Measurements from ENCODE around the gene DNAJC5G. TPM values are rescaled to one million over a fixed set of nuclear protein-coding genes. Genes with fewer than 3 reads are reported as not detected.

The DNAJC5G gene
- total and polyA plus RNA-seq, 2 donors (not counting 3 experiments of a cell fraction or from before 2014, with no cell fraction given), result 0.77 to 1.4 TPM

DNA sequence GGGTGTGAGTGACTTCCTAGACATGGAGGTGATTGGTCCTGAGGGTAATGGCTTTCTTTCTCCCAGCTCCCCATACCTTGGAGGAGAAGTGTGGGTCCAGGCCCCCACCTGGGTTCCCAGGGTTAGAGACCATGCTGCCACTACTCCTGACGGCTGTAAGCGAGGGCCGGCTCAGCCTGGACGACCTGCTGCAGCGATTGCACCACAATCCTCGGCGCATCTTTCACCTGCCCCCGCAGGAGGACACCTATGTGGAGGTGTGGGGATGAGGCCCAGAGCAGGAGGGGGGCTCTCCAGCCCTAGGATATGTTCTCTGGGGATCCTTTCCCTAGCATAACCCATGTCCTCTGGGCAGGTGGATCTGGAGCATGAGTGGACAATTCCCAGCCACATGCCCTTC lies 36.3 kb upstream of the DNAJC5G start:
- H3K9me1 ChIP-seq (replicated peaks; ENCODE audit: control insufficient read depth, extremely low read depth, insufficient read depth, low read length), result no peaks in the 10 kb centered on the region
- H3K36me3 ChIP-seq (ENCODE audit: control insufficient read depth in 2 of 2, extremely low read depth in 1 of 2, insufficient read depth in 2 of 2, low read length in 2 of 2), result peaks cover 32 to 83% of the 10 kb centered on the region in 2 experiments
- no peak for FAIRE-seq
- H3K9me3 ChIP-seq (replicated peaks; ENCODE audit: control insufficient read depth, insufficient read depth, low read length), result no peaks in the 10 kb centered on the region
- dilution Hi-C loops (cut with MboI; ENCODE audit: extremely low pct_ligation_motif_present, low sequenced_read_pairs), result no loop called here
- no peak overlapping the region for H3K4me3 ChIP-seq (replicated peaks in 1 of 3; ENCODE audit: insufficient read depth in 1 of 3, low read depth in 1 of 3, low read length in 3 of 3)
- ChIA-PET POLR2A (no interaction called here), CTCF (no interaction called here)
- no peaks in the 10 kb centered on the region for H3K27me3 ChIP-seq (ENCODE audit: control insufficient read depth in 2 of 2, insufficient read depth in 2 of 2, low read length in 2 of 2)
- H2AFZ ChIP-seq (ENCODE audit: low read depth, low read length), result no peak overlapping the region
- no peaks in the 10 kb centered on the region for H3K4me1 ChIP-seq (ENCODE audit: control insufficient read depth, extremely low read depth, insufficient read depth, low read length)
- no peak overlapping the region for H3K9ac ChIP-seq (replicated peaks; ENCODE audit: extremely low read depth, insufficient read depth, low read length)
- no TSS peak for BruUV-seq (replicated peaks)
- H4K20me1 ChIP-seq (replicated peaks; ENCODE audit: control insufficient read depth, extremely low read depth, insufficient read depth, low read length), result no peaks in the 10 kb centered on the region
- TF ChIP-seq POLR2AphosphoS5 (IDR thresholded peaks at IDR 0.05; ENCODE audit: insufficient read depth, low read depth, low read length), result no peak
- H3K79me2 ChIP-seq (ENCODE audit: control insufficient read depth, insufficient read depth, low read length), result no peaks in the 10 kb centered on the region
- DNase-seq (ENCODE audit: low read depth, low spot score), result no peak
- no peak overlapping the region for H3K27ac ChIP-seq (ENCODE audit: insufficient read depth, low read depth, low read length)
- intact Hi-C loops (cut with micrococcal nuclease), result no loop called here
- no peak overlapping the region for H3K4me2 ChIP-seq (ENCODE audit: insufficient read depth, low read length)

DNA sequence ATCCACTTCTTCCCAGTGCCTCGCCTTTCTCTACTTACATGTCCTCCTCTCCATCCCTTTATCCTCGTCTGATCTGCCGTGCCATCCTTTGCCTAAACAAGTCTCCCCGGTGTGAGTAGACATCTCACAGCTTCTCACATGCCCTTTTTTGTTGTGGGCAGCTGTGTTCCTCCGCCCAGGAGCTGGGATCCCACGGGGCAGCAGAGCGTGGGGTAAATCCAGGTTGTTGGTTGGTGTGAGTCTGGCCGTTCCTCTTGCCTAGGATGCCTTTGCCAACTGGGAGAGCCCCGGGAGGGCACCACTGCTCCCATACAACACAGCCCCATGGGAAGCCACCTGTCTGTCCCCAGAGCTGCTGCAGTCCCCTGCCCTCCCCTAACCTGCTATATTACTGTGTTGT lies 34.8 kb upstream of the DNAJC5G start:
- Histone ChIP-seq H3K27me3 (ENCODE audit: control insufficient read depth in 2 of 2, insufficient read depth in 2 of 2, low read length in 2 of 2) (no peaks in the 10 kb centered on the region), H4K20me1 (replicated peaks; ENCODE audit: control insufficient read depth, extremely low read depth, insufficient read depth, low read length) (no peaks in the 10 kb centered on the region), H3K36me3 (ENCODE audit: control insufficient read depth in 2 of 2, extremely low read depth in 1 of 2, insufficient read depth in 2 of 2, low read length in 2 of 2) (peaks cover 31 to 77% of the 10 kb centered on the region in 2 experiments), H2AFZ (ENCODE audit: low read depth, low read length) (no peak overlapping the region), H3K4me1 (ENCODE audit: control insufficient read depth, extremely low read depth, insufficient read depth, low read length) (no peaks in the 10 kb centered on the region), H3K79me2 (ENCODE audit: control insufficient read depth, insufficient read depth, low read length) (no peaks in the 10 kb centered on the region), H3K9ac (replicated peaks; ENCODE audit: extremely low read depth, insufficient read depth, low read length) (no peak overlapping the region), H3K9me1 (replicated peaks; ENCODE audit: control insufficient read depth, extremely low read depth, insufficient read depth, low read length) (no peaks in the 10 kb centered on the region), H3K9me3 (replicated peaks; ENCODE audit: control insufficient read depth, insufficient read depth, low read length) (no peaks in the 10 kb centered on the region), H3K4me2 (ENCODE audit: insufficient read depth, low read length) (no peak overlapping the region), H3K27ac (ENCODE audit: insufficient read depth, low read depth, low read length) (no peak overlapping the region), H3K4me3 (replicated peaks in 1 of 3; ENCODE audit: insufficient read depth in 1 of 3, low read depth in 1 of 3, low read length in 3 of 3) (no peak overlapping the region)
- BruUV-seq (replicated peaks), result no TSS peak
- TF ChIP-seq JUN (IDR thresholded peaks at IDR 0.05; ENCODE audit: borderline replicate concordance, insufficient read depth, insufficient read length, low read depth) (no peak), POLR2AphosphoS5 (IDR thresholded peaks at IDR 0.05; ENCODE audit: insufficient read depth, low read depth, low read length) (no peak), FOS (IDR thresholded peaks at IDR 0.05; ENCODE audit: borderline replicate concordance, insufficient read depth, low read length) (no peak), MYC (IDR thresholded peaks at IDR 0.05; ENCODE audit: low read depth, low read length) (no peak), EZH2 (IDR thresholded peaks at IDR 0.05; ENCODE audit: borderline replicate concordance, low read depth, low read length, severe bottlenecking) (no peak), POLR2A (IDR thresholded peaks at IDR 0.05; ENCODE audit: low read depth, low read length) (no peak)
- TF ChIP-seq, protein P1, sequence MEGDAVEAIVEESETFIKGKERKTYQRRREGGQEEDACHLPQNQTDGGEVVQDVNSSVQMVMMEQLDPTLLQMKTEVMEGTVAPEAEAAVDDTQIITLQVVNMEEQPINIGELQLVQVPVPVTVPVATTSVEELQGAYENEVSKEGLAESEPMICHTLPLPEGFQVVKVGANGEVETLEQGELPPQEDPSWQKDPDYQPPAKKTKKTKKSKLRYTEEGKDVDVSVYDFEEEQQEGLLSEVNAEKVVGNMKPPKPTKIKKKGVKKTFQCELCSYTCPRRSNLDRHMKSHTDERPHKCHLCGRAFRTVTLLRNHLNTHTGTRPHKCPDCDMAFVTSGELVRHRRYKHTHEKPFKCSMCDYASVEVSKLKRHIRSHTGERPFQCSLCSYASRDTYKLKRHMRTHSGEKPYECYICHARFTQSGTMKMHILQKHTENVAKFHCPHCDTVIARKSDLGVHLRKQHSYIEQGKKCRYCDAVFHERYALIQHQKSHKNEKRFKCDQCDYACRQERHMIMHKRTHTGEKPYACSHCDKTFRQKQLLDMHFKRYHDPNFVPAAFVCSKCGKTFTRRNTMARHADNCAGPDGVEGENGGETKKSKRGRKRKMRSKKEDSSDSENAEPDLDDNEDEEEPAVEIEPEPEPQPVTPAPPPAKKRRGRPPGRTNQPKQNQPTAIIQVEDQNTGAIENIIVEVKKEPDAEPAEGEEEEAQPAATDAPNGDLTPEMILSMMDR (IDR thresholded peaks at IDR 0.05; ENCODE audit: extremely low read depth in 1 of 2, insufficient read depth in 1 of 2, low read depth in 1 of 2, low read length in 2 of 2), result no peak
- DNase-seq (ENCODE audit: low read depth, low spot score), result no peak
- ChIA-PET CTCF (interaction anchor here (2.4 kb wide), 1 partner anchor 39 kb away, joined by 17 read pairs; no protein-coding TSS in a partner anchor), POLR2A (no interaction called here)
- dilution Hi-C loops (cut with MboI; ENCODE audit: extremely low pct_ligation_motif_present, low sequenced_read_pairs), result no loop called here
- intact Hi-C loops (cut with micrococcal nuclease), result no loop called here
- FAIRE-seq, result no peak

All from endothelial cell of umbilical vein (primary cell).